WTC11 (cell line): Measurements from ENCODE around the gene SLITRK2. TPM values are rescaled to one million over a fixed set of nuclear protein-coding genes. Genes with fewer than 3 reads are reported as not detected.

Experiments used
- ATAC-seq: fragments of 200-7000 bp; cut with Tn5 transposase; 2 replicates; pipeline ENCODE4 v1.10.0; 2021; ENCODE audit warnings: mild to moderate bottlenecking, moderate library complexity
- Bru-seq: library from RNA; stranded (reverse); fragments of 400-500 nt; gene quantifications from one replicate; lab custom pipeline; 2021; lab: Mats Ljungman, UMichigan
- CTCF ChIA-PET: fragments of 300-600 bp; sonication (Branson Sonifier 250); formaldehyde crosslinking; loops from one replicate; lab custom pipeline; 2021; ENCODE audit warnings: antibody characterized with exemption; lab: Charles Lee
- POLR2A ChIA-PET: fragments of 350-600 bp; sonication (Branson Sonifier 250); formaldehyde crosslinking; loops from one replicate; lab custom pipeline; 2021; ENCODE audit warnings: antibody characterized with exemption; lab: Charles Lee
- DNase-seq: peaks from one replicate; pipeline ENCODE4 v3.0.0; 2021; ENCODE audit warnings: low spot score
- H3K27ac Mint-ChIP-seq: 2 replicates; pipeline ENCODE4 v1.8.0; 2021; ENCODE audit warnings: mixed read lengths
- H3K27me3 Mint-ChIP-seq: 2 replicates; pipeline ENCODE4 v1.8.0; 2021; ENCODE audit warnings: low read depth, mild to moderate bottlenecking, moderate library complexity, mixed read lengths
- H3K36me3 Mint-ChIP-seq: 2 replicates; pipeline ENCODE4 v1.8.0; 2021; ENCODE audit warnings: mixed read lengths
- H3K4me1 Mint-ChIP-seq: 2 replicates; pipeline ENCODE4 v1.8.0; 2022; ENCODE audit warnings: mixed read lengths
- H3K4me3 Mint-ChIP-seq: 2 replicates; pipeline ENCODE4 v1.8.0; 2021; ENCODE audit warnings: mild to moderate bottlenecking, moderate library complexity, mixed read lengths
- H3K9me3 Mint-ChIP-seq: 2 replicates; pipeline ENCODE4 v1.8.0; 2021; ENCODE audit warnings: mixed read lengths
- ARID4B ChIP-seq: sonication (generic); formaldehyde crosslinking; IDR thresholded peaks from 2 replicates; pipeline ENCODE4 v1.8.0; 2023; ENCODE audit warnings: missing genetic modification reagents, mild to moderate bottlenecking, borderline replicate concordance
- ATF3 ChIP-seq: sonication (generic); formaldehyde crosslinking; conservative IDR thresholded peaks from 2 replicates; pipeline ENCODE4 v1.8.1; 2022; ENCODE audit warnings: mild to moderate bottlenecking, missing genetic modification reagents
- ELF4 ChIP-seq: sonication (generic); formaldehyde crosslinking; IDR thresholded peaks from 2 replicates; pipeline ENCODE4 v1.8.1; 2022; ENCODE audit warnings: low read depth, mild to moderate bottlenecking, moderate library complexity, missing genetic modification reagents
- ETV6 ChIP-seq: sonication (generic); formaldehyde crosslinking; IDR thresholded peaks from 2 replicates; pipeline ENCODE4 v1.8.1; 2022; ENCODE audit warnings: mild to moderate bottlenecking, missing genetic modification reagents
- MAX ChIP-seq: sonication (generic); formaldehyde crosslinking; IDR thresholded peaks from 2 replicates; pipeline ENCODE4 v1.8.0; 2022; ENCODE audit warnings: mild to moderate bottlenecking, missing genetic modification reagents
- MLX ChIP-seq: sonication (generic); formaldehyde crosslinking; IDR thresholded peaks from 2 replicates; pipeline ENCODE4 v1.8.1; 2023; ENCODE audit warnings: mild to moderate bottlenecking, missing genetic modification reagents, moderate library complexity
- MXD4 ChIP-seq: fragments of 250-450 bp; sonication (Bioruptor Pico); IDR thresholded peaks from 2 replicates; pipeline ENCODE4 v1.8.0; 2021; ENCODE audit warnings: mild to moderate bottlenecking, moderate library complexity, borderline replicate concordance
- SMAD3 ChIP-seq: sonication (generic); formaldehyde crosslinking; IDR thresholded peaks from 2 replicates; pipeline ENCODE4 v1.8.0; 2022; ENCODE audit warnings: missing genetic modification reagents, mild to moderate bottlenecking, borderline replicate concordance
- SMAD4 ChIP-seq: sonication (generic); formaldehyde crosslinking; IDR thresholded peaks from 2 replicates; pipeline ENCODE4 v1.8.0; 2022; ENCODE audit warnings: mild to moderate bottlenecking, missing genetic modification reagents
- STAT6 ChIP-seq: sonication (generic); formaldehyde crosslinking; conservative IDR thresholded peaks from 2 replicates; pipeline ENCODE4 v1.8.1; 2023; ENCODE audit warnings: mild to moderate bottlenecking, low read depth, missing genetic modification reagents, moderate library complexity
- TCF7 ChIP-seq: sonication (generic); formaldehyde crosslinking; IDR thresholded peaks from 2 replicates; pipeline ENCODE4 v1.8.0; 2022; ENCODE audit warnings: mild to moderate bottlenecking, low read depth, missing genetic modification reagents, moderate library complexity
- TEAD4 ChIP-seq: sonication (generic); formaldehyde crosslinking; IDR thresholded peaks from 2 replicates; pipeline ENCODE4 v1.8.0; 2022; ENCODE audit warnings: mild to moderate bottlenecking, missing genetic modification reagents
- ZMAT4 ChIP-seq: fragments of 250-450 bp; sonication (Bioruptor Pico); IDR thresholded peaks from 2 replicates; pipeline ENCODE4 v1.9.0; 2021; ENCODE audit warnings: mild to moderate bottlenecking
- ZNF425 ChIP-seq: fragments of 250-450 bp; sonication (Bioruptor Pico); conservative IDR thresholded peaks from 2 replicates; pipeline ENCODE4 v1.9.0; 2021; ENCODE audit warnings: mild to moderate bottlenecking
- ZNF512 ChIP-seq: sonication (generic); formaldehyde crosslinking; IDR thresholded peaks from 2 replicates; pipeline ENCODE4 v1.8.1; 2022; ENCODE audit warnings: missing genetic modification reagents, borderline replicate concordance
- ZNF532 ChIP-seq: fragments of 250-450 bp; sonication (Bioruptor Pico); IDR thresholded peaks from 2 replicates; pipeline ENCODE4 v1.9.0; 2021; ENCODE audit warnings: mild to moderate bottlenecking, borderline replicate concordance
- long read RNA-seq, 3 experiments: library from RNA in 1 of 3; library from capped mRNA in 1 of 3; library from polyadenylated mRNA in 1 of 3; unstranded in 2 of 3; stranded (forward) in 1 of 3; transcript quantifications; one replicate each; pipeline ENCODE4 v2.0.0, GENCODE V29; 2021
- total RNA-seq: library from RNA; stranded (reverse); gene quantifications from 3 replicates; pipeline ENCODE4 v1.2.3, GENCODE V29; 2021

Gene SLITRK2
- total RNA-seq (not detected in 3 replicates), Bru-seq, nascent RNA (not detected)
- long read RNA-seq, experiment 1, result 0 reads
- long read RNA-seq, experiment 2, result 0 reads
- long read RNA-seq, experiment 3, result 0 reads

- H3K27me3 Mint-ChIP-seq, result peaks cover 9% of the 10 kb centered on the region
These were observed at the start of gene SLITRK2 for GRCh38 chrX:145817331-145818185. SLITRK2 (plus strand) TSS chrX:145817829; CDS start chrX:145822426, 4,597 bp downstream.

More at GRCh38 chrX:145817331-145818185, at the start of gene SLITRK2:
- POLR2A ChIA-PET, result no interaction called here
- Mint-ChIP-seq H3K4me3 (no peak within 1 kb of the TSS), H3K9me3 (peaks cover 33% of the 10 kb centered on the region), H3K27ac (no peak within 1 kb of the TSS), H3K36me3 (peaks cover 27% of the 10 kb centered on the region), H3K4me1 (no peaks in the 10 kb centered on the region)
- TF ChIP-seq MAX (CRISPR knock-in tag), result no peak
- no peak for TF ChIP-seq SMAD3 (CRISPR knock-in tag)
- no peak for TF ChIP-seq MLX (CRISPR knock-in tag)
- no peak for TF ChIP-seq TEAD4 (CRISPR knock-in tag)
- no peak for TF ChIP-seq ZNF532 (CRISPR knock-in tag)
- TF ChIP-seq ETV6 (CRISPR knock-in tag), result no peak
- TF ChIP-seq ZMAT4 (CRISPR knock-in tag), result no peak
- TF ChIP-seq TCF7, result no peak
- TF ChIP-seq MXD4 (CRISPR knock-in tag), result no peak
- no peak for TF ChIP-seq ARID4B
- no peak for TF ChIP-seq ATF3 (CRISPR knock-in tag)
- TF ChIP-seq ELF4 (CRISPR knock-in tag), result no peak
- no peak for TF ChIP-seq ZNF425
- TF ChIP-seq ZNF512, result no peak
- TF ChIP-seq STAT6 (CRISPR knock-in tag), result no peak
- TF ChIP-seq SMAD4 (CRISPR knock-in tag), result no peak
- DNase-seq (no peak), ATAC-seq (no peak)
- CTCF ChIA-PET, result no interaction called here
